Chondrocyte (in vitro differentiated cells): ENCODE data around the gene NOTCH2. TPM values are rescaled to one million over a fixed set of nuclear protein-coding genes. Genes with fewer than 3 reads are reported as not detected.

Experiments
- DNase-seq: peaks from one replicate; pipeline ENCODE4 v3.0.0; 2021; ENCODE audit warnings: mixed read lengths, low spot score
- H3K27ac Mint-ChIP-seq: one replicate; pipeline ENCODE4 v1.8.0; 2021; ENCODE audit warnings: mild to moderate bottlenecking, moderate library complexity, mixed read lengths; ENCODE audit not compliant: unreplicated experiment
- H3K27me3 Mint-ChIP-seq: 2 replicates; pipeline ENCODE4 v1.8.0; 2021; ENCODE audit warnings: low read depth, mixed read lengths
- H3K36me3 Mint-ChIP-seq: 2 replicates; pipeline ENCODE4 v1.8.0; 2021; ENCODE audit warnings: low read depth, mixed read lengths
- H3K4me1 Mint-ChIP-seq: 2 replicates; pipeline ENCODE4 v1.8.0; 2021; ENCODE audit warnings: low read depth, mild to moderate bottlenecking, mixed read lengths
- H3K4me3 Mint-ChIP-seq: one replicate; pipeline ENCODE4 v1.8.0; 2021; ENCODE audit warnings: mild to moderate bottlenecking, moderate library complexity, mixed read lengths; ENCODE audit not compliant: unreplicated experiment
- H3K9me3 Mint-ChIP-seq: 2 replicates; pipeline ENCODE4 v1.8.0; 2021; ENCODE audit warnings: low read depth, mixed read lengths
- CTCF ChIP-seq: fragments of 200-600 bp; sonication (generic); IDR thresholded peaks from 2 replicates; pipeline ENCODE4 v1.5.0; 2021; ENCODE audit warnings: antibody characterized with exemption, mild to moderate bottlenecking, moderate library complexity
- total RNA-seq: library from RNA; stranded (reverse); gene quantifications from 3 replicates; pipeline ENCODE4 v1.2.1, GENCODE V29; 2021

Gene NOTCH2
- total RNA-seq, 1 donor from 2014 or later = 195 TPM

- H3K4me3 Mint-ChIP-seq = no peak overlapping the region
- H3K36me3 Mint-ChIP-seq = peaks cover 27% of the 10 kb centered on the region
- DNase-seq = no peak
- H3K9me3 Mint-ChIP-seq = no peaks in the 10 kb centered on the region
- H3K4me1 Mint-ChIP-seq = peaks cover 60% of the 10 kb centered on the region
- peak; percentile 34 for TF ChIP-seq CTCF
- H3K27me3 Mint-ChIP-seq = no peaks in the 10 kb centered on the region
- peak overlapping the region; percentile 53 for H3K27ac Mint-ChIP-seq
Measured at GRCh38 chr1:119954476-119955422, 114.7 kb downstream of the NOTCH2 start.

GRCh38 chr1:119953266-119953998 is 116.0 kb downstream of the NOTCH2 start:
- Mint-ChIP-seq H3K4me1 (peaks cover 47% of the 10 kb centered on the region), H3K36me3 (peaks cover 26% of the 10 kb centered on the region), H3K27me3 (no peaks in the 10 kb centered on the region), H3K9me3 (no peaks in the 10 kb centered on the region), H3K27ac (no peak overlapping the region), H3K4me3 (no peak overlapping the region)
- no peak for TF ChIP-seq CTCF
- DNase-seq = no peak

GRCh38 chr1:119952496-119952895 is 117.0 kb downstream of the NOTCH2 start:
- H3K4me3 Mint-ChIP-seq = no peak overlapping the region
- H3K4me1 Mint-ChIP-seq = peaks cover 41% of the 10 kb centered on the region
- H3K36me3 Mint-ChIP-seq = peaks cover 30% of the 10 kb centered on the region
- no peaks in the 10 kb centered on the region for H3K27me3 Mint-ChIP-seq
- H3K9me3 Mint-ChIP-seq = no peaks in the 10 kb centered on the region
- no peak for TF ChIP-seq CTCF
- no peak for DNase-seq
- no peak overlapping the region for H3K27ac Mint-ChIP-seq

GRCh38 chr1:119948342-119949214 is 120.9 kb downstream of the NOTCH2 start:
- Mint-ChIP-seq H3K27ac (peak overlapping the region; percentile 2), H3K9me3 (no peaks in the 10 kb centered on the region), H3K27me3 (no peaks in the 10 kb centered on the region), H3K4me3 (no peak overlapping the region), H3K36me3 (peaks cover 28% of the 10 kb centered on the region), H3K4me1 (peaks cover 31% of the 10 kb centered on the region)
- TF ChIP-seq CTCF = peak; percentile 94
- DNase-seq = no peak

- TF ChIP-seq CTCF = no peak
- Mint-ChIP-seq H3K4me1 (peaks cover 33% of the 10 kb centered on the region), H3K4me3 (no peak overlapping the region), H3K27ac (peak overlapping the region; percentile 62), H3K27me3 (no peaks in the 10 kb centered on the region), H3K36me3 (peaks cover 26% of the 10 kb centered on the region), H3K9me3 (no peaks in the 10 kb centered on the region)
- DNase-seq = no peak
Measured at GRCh38 chr1:119947468-119947867, 122.0 kb downstream of the NOTCH2 start.
